Measurements from ENCODE around the gene TTLL11.

TTLL11 gene

GRCh38 chr9:121773954-121774714 is 319.0 kb downstream of the TTLL11 start:
- no peak for DNase-seq (ENCODE audit: low read depth in 2 of 2)

DNA sequence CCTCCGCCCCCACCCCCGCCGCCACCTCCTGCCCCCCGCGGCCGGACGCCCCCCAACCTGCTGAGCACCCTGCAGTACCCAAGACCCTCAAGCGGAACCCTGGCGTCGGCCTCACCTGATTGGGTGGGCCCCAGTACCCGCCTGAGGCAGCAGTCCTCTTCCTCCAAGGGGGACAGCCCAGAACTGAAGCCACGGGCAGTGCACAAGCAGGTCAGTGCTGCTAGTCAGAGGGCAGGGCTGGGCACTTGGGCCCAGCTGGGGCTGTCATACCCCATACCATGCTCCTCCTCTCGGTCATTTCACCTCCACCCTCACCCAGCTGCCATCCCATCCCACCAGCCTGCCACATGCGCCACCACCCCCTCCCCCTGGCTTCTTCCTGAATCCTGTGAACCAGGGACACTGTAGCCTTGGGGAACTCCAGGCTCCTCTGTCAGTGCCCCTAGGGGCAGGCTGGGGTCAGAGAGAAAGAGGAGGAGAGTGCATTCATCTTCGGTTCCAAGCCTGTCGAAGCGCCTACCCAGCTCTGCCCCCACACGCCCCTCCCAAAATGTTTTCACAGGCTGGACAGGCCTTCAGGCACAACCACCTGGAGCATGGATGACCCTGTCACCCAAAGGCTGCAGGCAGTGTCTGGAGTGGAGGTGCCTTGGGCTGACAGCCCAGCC is 319.7 kb downstream of the TTLL11 start:
- no peak for DNase-seq (ENCODE audit: low read depth in 2 of 2)

DNA sequence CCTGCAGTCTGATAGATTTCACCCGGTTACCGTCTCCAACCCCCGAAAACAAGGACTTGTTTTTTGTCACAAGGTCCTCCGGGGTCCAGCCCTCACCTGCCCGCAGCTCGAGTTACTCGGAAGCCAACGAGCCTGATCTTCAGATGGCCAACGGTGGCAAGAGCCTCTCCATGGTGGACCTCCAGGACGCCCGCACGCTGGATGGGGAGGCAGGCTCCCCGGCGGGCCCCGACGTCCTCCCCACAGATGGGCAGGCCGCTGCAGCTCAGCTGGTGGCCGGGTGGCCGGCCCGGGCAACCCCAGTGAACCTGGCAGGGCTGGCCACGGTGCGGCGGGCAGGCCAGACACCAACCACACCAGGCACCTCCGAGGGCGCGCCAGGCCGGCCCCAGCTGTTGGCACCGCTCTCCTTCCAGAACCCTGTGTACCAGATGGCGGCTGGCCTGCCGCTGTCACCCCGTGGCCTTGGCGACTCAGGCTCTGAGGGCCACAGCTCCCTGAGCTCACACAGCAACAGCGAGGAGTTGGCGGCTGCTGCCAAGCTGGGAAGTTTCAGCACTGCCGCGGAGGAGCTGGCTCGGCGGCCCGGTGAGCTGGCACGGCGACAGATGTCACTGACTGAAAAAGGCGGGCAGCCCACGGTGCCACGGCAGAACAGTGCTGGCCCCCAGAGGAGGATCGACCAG is 320.4 kb downstream of the TTLL11 start:
- no peak for DNase-seq (ENCODE audit: low read depth in 2 of 2)
